ENCODE data around the gene OCRL.

The OCRL gene

GRCh38 chrX:129590596-129590995 is 50.5 kb downstream of the OCRL start:
- DNase-seq, result no peak

GRCh38 chrX:129593137-129593536 is 53.1 kb downstream of the OCRL start:
- no peak for DNase-seq

- DNase-seq, result no peak
Measured at GRCh38 chrX:129594781-129595180, 54.7 kb downstream of the OCRL start.

- DNase-seq, result no peak
Measured at GRCh38 chrX:129596077-129596476, 56.0 kb downstream of the OCRL start.

- DNase-seq, result no peak
Measured at GRCh38 chrX:129597905-129598304, 57.8 kb downstream of the OCRL start.

- DNase-seq, result no peak
Measured at GRCh38 chrX:129599499-129599898, 59.4 kb downstream of the OCRL start.

- DNase-seq, result no peak
Measured at GRCh38 chrX:129599996-129600395, 59.9 kb downstream of the OCRL start.

GRCh38 chrX:129600981-129601424 is 60.9 kb downstream of the OCRL start:
- no peak for DNase-seq

GRCh38 chrX:129606918-129607317 is 66.9 kb downstream of the OCRL start:
- DNase-seq, result peak; percentile 50

- DNase-seq, result no peak
Measured at GRCh38 chrX:129608496-129608895, 68.4 kb downstream of the OCRL start.

GRCh38 chrX:129609395-129609794 is 69.3 kb downstream of the OCRL start:
- no peak for DNase-seq

GRCh38 chrX:129612396-129612795 is 72.3 kb downstream of the OCRL start:
- no peak for DNase-seq

GRCh38 chrX:129613596-129613995 is 73.5 kb downstream of the OCRL start:
- no peak for DNase-seq

GRCh38 chrX:129614481-129615255 is 74.6 kb downstream of the OCRL start:
- DNase-seq, result no peak

- no peak for DNase-seq
Measured at GRCh38 chrX:129617420-129617819, 77.4 kb downstream of the OCRL start.

- DNase-seq, result no peak
Measured at GRCh38 chrX:129618997-129619396, 78.9 kb downstream of the OCRL start.

- no peak for DNase-seq
Measured at GRCh38 chrX:129622757-129623301, 82.8 kb downstream of the OCRL start.

GRCh38 chrX:129626026-129626425 is 86.0 kb downstream of the OCRL start:
- no peak for DNase-seq

GRCh38 chrX:129629837-129630236 is 89.8 kb downstream of the OCRL start:
- DNase-seq, result no peak

GRCh38 chrX:129631849-129632248 is 91.8 kb downstream of the OCRL start:
- DNase-seq, result no peak

GRCh38 chrX:129632443-129632842 is 92.4 kb downstream of the OCRL start:
- DNase-seq, result no peak

- DNase-seq, result no peak
Measured at GRCh38 chrX:129634541-129634940, 94.5 kb downstream of the OCRL start.

GRCh38 chrX:129636175-129636681 is 96.2 kb downstream of the OCRL start:
- no peak for DNase-seq

Measured in activated CD4-positive, alpha-beta T cell treated with anti-CD3 and anti-CD28 coated beads, Interleukin-2, amount 50 U/mL, for 1 hour (primary cell).